Stimulated activated CD8-positive, alpha-beta memory T cell treated with anti-CD3 and anti-CD28 coated beads, Interleukin-4, amount 100 ng/mL, for 1 hour (primary cell): Measurements from ENCODE around the gene FILIP1.
"Not testable (repeated sequence)": the region's sequence is repeated elsewhere in the genome, so short reads cannot be mapped to it uniquely, and the experiment has no call there.

Experiments
- DNase-seq, 2 donors: peaks; one replicate each; pipeline ENCODE4 v3.0.0-alpha.2; 2020; ENCODE audit warnings: low read depth in 2 of 2, low spot score in 1 of 2

Gene FILIP1

GRCh38 chr6:75449630-75450206 lies 43.9 kb downstream of the FILIP1 start:
- no peak for DNase-seq

GRCh38 chr6:75446241-75446880 lies 47.2 kb downstream of the FILIP1 start:
- DNase-seq: no peak

- DNase-seq: no peak
These were observed 47.9 kb downstream of the FILIP1 start for GRCh38 chr6:75445738-75446137.

- DNase-seq: no peak
These were observed 48.7 kb downstream of the FILIP1 start for GRCh38 chr6:75444899-75445298.

GRCh38 chr6:75441883-75442282 lies 51.7 kb downstream of the FILIP1 start:
- DNase-seq: not testable (repeated sequence)

GRCh38 chr6:75441479-75441878 lies 52.1 kb downstream of the FILIP1 start:
- not testable (repeated sequence) for DNase-seq

- no peak for DNase-seq
These were observed 55.0 kb downstream of the FILIP1 start for GRCh38 chr6:75438442-75439116.

- no peak for DNase-seq
These were observed 55.6 kb downstream of the FILIP1 start for GRCh38 chr6:75438013-75438431.

- no peak for DNase-seq
These were observed 56.1 kb downstream of the FILIP1 start for GRCh38 chr6:75437421-75437891.

- no peak for DNase-seq
These were observed 56.7 kb downstream of the FILIP1 start for GRCh38 chr6:75436869-75437268.

- not testable (repeated sequence) for DNase-seq
These were observed 60.8 kb downstream of the FILIP1 start for GRCh38 chr6:75432809-75433208.

GRCh38 chr6:75431379-75431778 lies 62.2 kb downstream of the FILIP1 start:
- no peak for DNase-seq

GRCh38 chr6:75430631-75431325 lies 62.8 kb downstream of the FILIP1 start:
- DNase-seq: no peak

- no peak for DNase-seq
These were observed 64.4 kb downstream of the FILIP1 start for GRCh38 chr6:75429061-75429703.

- no peak for DNase-seq
These were observed 65.4 kb downstream of the FILIP1 start for GRCh38 chr6:75428204-75428603.

GRCh38 chr6:75427329-75427728 lies 66.3 kb downstream of the FILIP1 start:
- no peak for DNase-seq

- DNase-seq: no peak
These were observed 68.7 kb downstream of the FILIP1 start for GRCh38 chr6:75424618-75425548.

GRCh38 chr6:75423386-75423785 lies 70.2 kb downstream of the FILIP1 start:
- no peak for DNase-seq

- no peak for DNase-seq
These were observed 71.5 kb downstream of the FILIP1 start for GRCh38 chr6:75422024-75422639.
